ENCODE results near the gene EVC.

Gene EVC

DNA sequence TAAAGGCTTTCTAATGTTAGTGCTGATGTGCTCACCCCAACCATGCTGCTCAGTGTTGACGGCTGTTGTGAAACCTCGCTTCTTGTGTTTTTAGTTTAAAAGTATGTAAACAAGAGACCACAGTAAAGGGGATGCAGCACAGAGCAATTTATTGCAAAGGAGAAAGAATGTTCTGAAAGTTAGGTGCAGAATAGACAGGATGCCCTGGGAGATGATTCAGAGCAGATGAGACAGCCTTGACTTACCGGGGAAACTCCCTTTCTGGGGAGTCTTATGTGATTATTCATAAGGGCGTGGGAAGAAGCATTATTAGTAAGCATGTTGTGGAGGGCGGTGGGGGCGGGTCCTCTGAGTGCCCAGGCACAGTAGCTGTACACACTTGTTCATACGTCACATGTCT lies 47.7 kb downstream of the EVC start:
- DNase-seq, result no peak

DNA sequence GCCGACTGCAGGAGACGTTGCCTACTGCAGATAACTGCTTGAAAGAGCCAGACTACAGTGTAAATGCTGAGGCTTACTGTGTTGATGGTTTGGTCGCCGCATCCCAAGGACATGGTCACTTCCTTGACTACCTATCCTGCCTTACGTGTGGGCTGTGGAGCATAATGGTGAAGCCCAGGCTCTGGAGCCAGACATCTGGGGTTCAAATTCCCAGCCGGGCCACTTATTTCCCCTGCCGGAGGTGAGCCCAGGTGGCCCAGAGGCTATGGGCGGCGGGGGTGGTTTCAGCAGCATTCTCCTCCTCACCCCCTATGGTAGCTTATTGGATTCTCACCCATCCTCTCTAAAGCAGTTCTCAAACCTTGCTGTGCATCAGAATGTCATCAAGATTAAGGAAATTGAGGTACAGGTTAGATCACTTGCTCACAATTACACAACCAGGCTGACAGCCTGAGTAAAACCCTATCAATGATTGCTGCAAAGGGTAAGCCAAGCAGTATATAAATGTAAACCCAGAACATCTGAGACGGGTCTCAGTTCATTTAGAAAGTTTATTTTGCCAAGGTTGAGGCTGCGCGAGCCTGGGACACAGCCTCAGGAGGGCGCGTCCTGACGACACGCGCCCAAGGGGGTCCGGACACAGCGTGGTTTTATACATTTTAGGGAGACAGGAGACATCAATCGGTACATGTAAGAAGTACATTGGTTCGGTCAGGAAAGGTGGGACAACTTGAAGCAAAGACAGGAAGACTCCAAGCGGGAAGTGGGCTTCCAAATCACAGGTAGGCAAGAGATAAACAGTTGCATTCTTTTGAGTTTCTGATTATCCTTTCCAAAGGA lies 48.5 kb downstream of the EVC start:
- DNase-seq, result no peak

DNA sequence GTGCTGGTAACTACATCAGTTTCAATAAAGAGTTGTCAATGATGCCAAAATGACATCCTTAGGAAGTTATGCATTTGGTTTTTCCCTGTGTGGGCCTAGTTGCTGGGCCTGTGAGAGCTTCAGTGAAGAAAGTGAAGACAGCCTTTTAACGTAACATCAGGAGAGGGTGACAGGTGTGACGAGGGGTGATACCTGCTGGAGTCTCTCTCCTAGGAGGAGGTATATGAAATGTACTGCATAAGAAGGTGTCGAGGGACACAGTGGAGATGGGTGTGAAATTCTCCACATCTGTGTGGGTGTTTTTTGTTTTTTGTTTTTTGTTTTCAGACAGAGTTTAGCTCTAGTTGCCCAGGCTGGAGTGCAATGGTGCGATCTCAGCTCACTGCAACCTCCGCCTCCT lies 49.2 kb downstream of the EVC start:
- DNase-seq, result no peak

DNA sequence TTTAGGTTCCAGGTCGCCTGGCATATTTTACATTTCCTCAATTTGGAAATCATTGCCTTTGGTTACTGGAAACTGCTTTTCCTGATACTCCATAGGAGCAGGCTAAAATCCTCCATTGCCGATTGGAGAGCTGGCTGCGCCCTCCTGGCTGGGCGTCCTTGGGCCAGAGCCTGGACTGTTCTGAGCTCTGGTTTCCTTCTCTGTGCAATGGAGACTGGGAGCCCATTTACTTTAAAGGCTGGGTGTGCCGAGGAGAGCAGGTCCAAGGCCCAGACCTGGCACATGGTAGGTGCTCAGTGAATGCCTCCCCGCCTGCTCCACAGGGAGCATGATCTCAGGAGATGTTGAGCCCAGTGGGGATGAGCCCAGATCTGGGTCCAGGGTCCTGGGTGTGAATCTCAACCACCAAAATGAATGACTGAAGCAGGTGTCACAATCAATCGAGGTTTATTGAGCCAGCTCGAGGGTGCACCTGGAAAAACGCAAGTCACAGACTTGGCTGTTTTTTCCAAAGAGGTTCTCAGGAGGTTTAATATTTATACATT lies 50.0 kb downstream of the EVC start:
- no peak for DNase-seq

DNA sequence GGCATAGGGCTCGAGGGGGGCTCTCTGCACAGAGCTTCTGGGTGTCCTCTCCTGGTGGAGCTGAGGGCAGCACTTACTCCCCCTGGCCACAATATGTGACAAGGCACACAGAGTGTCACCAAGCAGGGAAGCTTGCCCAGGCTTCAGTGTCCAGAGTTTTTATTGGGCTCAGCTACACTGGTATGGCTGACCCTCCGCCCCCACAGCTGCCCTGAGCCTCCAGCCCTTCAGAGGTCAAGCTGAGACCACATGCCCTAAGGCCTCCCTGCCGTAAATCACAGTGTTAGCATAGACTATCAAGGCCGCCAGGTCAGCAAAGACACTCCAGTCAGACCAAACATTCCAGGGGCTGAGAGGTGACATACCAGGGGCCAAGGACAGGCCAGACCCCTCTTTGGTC lies 59.0 kb downstream of the EVC start:
- DNase-seq, result no peak

DNA sequence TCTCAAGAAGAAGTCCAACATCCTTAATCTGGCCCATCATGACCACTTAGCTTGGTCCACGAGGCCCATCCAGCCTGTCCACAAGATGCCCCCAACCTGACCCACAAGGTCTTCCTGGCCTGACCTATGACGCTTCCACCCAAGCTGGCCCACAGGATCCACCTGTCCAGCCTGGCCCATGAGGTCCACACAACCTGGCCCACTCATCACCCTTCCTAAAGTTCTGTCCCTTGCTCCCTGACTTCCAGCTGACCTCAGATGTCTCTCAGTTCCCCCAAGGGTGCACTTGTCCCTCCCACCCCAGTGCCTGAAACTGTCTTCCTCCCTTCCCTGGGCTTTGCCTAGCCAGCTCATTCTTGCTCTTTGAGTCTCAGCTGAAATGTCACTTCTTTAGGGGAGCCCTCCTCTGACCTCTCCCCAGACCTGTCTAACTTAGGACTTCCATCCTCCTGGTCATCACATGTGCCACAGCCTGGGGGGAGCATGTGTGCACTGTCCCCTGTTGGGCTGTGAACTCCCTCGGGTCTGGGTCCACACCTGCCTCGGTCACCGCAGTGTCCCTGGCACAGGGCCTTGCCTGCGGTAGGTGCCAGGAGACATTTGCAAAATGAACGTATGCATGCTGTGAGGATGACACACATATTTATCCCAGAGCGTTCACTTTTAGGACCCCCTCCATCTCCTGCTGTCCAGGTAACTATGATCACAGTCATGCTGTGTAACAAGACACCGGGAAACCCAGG lies 61.7 kb downstream of the EVC start:
- no peak for DNase-seq

DNA sequence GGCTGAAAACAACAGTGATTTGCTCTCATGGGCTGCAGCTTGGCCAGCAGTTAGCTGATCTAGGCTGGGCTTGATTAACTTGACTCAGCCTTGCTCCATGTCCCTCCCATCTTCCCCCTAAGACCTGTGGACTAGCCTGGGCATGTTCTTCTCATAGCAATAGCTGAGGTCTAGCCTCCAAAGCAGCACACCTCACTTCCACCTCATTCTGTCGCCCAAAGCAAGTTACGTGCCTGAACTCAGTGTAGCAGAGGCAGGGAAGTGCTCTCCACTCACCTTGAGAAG lies 62.2 kb downstream of the EVC start:
- DNase-seq, result no peak

DNA sequence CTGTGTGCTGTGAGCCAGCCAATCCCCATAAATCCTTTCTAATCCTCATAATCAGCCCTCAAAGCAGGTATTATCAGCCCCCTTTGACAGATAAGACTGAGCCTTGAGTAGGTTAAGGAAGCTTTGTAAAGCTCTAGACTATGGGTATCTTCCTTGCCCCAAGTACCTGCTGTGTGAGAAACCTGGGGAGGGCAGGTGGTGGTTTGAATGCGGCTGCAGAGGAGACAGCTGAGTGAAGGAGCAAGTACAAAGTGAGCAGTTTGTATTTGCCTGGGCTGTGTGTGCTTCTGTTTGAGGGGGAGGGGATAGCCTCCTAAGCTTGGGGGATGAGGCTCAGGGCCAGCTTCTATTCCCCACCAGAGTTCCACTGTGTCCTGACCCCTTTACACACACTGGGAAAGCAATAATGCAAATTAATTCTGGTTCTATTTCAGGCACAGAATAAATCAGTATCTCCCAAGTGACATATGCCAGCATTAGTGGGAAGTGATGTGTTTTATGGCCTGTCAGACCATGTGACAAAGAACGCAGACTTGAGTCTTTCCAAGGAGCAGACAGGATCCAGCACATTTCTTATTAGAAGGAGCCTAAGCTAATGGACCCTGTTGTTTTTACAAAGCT lies 63.5 kb downstream of the EVC start:
- no peak for DNase-seq

DNA sequence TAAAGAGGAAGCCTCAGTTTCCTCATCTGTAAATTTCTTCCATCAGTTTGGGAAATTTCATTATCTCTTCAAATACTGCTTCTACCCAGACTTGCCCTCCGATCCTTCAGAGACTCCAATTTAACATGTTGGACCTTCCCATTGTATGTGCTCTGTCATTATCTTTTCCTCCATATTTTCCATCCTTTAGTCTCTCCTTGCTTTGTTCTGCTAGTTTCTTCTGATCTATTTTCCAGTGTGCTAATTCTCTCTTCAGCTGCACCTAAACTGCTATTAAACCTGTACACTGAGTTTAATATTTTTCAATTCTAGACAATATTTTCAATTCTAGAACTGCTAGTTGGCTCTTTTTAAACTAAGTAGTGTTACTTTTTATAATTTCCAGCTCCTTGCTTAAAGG lies 65.5 kb downstream of the EVC start:
- no peak for DNase-seq

DNA sequence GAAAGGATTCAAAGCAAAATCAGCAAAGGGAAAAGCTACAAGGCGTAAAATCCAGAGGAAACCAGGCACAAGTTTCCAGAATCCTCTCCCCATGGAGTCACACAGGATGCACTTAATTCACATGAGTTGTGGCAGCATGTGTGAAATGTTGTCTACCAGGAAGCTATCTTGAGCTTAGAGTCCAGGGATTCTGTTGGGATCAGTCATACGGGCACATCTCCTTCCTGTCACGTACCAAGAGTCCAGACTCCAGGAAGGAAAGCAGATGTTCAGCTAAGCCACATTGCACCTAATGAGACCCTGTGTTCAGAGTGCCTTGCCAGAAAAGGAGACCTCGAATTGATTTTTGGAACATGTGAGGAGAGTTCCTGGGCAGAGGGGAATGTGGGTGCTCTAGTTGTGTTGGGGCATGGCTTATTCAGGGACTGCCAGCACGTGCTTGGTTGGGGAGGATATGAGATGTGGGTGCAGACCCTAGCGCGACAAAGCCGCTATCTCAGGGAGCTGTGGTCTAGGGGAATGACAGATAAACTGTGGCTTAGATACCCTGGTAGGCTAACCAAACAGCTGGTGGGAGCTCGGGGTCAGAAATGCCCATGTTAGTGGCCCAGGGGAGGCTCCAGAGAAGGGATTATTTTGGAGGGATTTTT lies 70.0 kb downstream of the EVC start:
- no peak for DNase-seq

DNA sequence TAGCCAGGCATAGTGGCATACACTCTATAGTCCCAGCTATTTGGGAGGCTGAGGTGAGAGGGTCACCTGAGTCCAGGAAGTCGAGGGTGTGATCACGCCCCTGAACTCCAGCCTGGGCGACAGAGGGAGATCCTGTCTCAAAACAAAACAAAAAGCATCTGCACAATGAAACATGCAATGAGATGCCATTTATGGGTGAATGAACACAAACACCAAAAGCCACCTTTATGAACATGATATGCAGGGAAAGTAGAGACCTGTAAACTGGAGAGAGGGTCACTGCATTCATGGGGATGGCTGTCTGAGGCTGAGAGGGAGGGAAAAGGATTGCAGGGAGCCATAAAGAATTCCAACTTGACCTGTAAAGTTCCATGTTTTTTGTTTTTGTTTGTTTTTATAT lies 70.7 kb downstream of the EVC start:
- DNase-seq, result no peak

DNA sequence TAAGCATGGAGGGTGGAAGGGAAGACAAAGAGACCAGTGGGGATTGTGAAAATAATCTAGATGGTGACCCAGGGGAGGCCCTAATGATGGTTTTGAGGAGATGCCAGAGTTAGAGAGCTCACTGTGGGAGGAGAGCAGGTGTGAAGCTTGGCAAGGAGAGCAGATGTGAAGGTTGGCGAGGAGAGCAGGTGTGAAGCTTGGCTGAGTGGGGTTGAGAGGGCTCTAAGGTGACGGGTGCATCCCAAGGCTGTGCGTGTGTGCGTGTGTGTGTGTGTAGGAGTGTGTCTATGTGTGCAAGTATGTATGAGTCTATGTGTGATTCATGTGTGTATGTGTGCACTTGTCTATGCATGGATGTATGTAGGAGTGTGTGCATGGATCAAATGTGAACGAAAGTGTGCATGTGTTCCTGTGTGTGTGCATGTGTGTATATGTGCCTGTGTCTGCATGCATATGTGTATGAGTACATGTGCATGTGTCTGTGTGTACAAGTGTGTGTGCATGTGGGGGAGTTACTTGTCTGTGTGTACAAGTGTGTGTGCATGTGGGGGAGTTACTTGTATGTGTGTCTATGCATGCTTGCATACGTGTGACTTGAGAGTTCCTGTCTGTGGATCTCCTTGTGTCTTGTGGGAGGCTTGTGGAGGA lies 72.0 kb downstream of the EVC start:
- DNase-seq, result no peak

DNA sequence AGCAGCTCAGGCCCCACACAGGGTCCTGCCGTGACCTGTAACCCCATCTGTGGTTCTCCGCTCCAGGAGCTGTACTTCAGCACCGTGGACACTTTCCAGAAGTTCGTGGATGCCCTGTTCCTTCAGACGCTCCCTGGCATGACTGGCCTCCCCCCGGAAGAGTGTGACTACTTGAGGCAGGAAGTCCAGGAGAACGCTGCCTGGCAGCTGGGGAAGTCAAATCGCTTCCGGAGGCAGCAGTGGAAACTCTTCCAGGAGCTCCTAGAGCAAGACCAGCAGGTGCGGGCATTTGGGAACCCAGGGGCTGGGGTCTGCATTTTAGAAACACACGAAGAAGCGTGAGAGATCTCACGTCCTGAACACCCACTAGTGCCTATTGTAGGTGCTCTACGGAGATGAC lies 72.5 kb downstream of the EVC start:
- no peak for DNase-seq

DNA sequence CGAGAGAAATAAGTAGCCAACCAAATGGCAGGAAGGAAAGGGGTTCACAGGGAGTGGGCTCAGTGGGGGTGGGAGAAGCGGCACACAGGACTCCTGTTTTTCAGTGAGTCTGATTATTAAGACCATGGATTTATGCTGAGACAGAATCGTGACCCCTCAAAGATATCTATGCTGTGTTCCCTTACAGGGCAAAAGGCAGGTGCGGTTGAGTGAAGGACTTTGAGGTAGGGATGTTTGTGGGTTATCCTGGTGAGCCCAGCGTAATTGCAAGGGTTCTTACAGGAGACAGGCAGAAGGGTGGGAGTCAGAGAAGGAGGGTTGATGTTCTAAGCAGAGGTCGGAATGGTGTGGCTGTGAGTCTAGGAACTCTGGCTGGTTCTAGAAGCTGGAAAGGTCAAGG lies 73.0 kb downstream of the EVC start:
- DNase-seq, result no peak

DNA sequence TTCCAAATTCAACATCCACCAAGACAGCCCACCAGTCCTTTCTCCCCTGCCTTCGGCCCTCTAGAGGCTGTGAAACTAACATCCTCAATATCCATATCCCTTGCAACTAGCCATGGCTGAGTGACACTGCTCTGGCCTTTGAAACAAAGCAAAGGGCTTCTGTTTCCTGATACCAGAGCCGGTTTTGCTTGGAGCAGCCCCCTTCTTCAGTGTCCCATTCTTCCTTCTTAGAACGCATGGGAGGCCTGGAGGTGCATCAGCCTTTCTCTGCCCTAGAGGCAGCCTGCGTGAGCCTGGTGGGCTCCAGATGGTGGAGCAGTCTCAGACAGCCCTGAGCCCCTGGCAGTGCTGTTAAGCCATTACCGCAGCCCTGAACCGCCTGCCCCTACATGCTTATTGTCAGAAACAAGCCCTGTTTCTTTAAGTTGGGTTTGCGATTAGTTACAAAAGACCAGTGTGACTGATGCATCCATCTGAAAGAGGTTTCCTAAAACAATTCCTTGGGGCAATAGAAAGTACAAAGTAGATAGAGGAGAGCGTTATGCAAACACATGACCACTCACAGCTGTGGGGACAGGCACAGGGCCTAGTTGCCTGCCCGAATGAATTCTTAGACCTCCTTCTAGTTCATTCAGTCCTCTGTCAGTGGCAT lies 74.1 kb downstream of the EVC start:
- DNase-seq, result no peak

DNA sequence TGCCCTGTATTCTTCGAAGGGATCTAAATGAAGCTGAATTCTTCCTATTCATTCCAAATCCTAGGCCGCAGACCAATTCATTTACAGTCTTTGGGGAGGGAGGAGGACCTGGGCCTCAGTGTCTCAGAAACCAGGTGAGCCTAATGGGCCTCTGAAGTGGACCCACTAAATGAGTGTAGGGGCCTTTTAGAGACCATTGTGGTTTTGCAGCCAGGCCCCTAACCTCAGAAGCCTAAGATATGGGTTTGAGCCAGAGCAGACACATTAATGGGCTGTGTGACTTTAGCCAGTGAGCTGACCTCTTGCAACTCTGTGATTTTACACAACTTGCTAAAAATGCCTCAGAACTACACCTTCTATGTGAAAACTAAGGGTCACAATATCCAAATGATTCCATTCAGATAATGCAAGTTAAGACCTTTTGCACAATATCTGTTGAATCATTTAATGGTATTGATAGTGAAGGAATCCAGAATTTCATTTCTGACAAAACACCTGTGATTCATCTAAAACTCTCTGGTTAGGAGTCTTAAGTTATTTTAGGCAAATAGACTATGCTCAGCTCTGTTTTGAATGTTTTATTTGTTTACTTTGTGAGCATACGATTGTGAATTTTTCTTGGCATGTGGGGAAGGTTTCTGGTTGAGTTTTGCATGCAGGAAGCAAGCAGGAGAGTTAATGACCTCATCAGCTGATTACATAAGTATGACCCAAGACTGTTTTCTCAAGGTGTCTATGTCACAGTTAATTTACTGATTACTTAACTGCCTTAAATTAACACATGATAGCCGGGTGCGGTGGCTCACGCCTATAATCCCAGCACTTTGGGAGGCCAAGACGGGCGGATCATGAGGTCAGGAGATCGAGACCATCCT lies 75.0 kb downstream of the EVC start:
- no peak for DNase-seq

DNA sequence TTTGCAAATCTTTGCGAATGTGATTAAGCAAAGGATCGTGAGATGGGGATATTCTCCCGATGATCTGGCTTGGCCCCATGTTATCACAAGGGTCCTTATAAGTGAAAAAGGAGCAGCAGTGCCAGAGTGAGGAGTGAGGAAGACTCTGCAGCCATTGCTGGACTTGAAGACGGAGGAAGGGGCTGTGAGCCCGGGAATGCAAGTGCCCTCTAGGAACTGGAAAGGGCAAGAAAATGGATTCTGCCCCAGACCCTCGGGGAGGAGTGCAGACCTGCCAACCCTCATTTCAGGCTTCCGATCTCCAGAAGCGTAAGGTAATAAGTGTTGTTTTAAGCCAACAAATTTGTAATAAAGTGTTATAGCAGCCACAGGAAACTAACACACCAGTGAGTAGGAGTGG lies 76.3 kb downstream of the EVC start:
- DNase-seq, result no peak

DNA sequence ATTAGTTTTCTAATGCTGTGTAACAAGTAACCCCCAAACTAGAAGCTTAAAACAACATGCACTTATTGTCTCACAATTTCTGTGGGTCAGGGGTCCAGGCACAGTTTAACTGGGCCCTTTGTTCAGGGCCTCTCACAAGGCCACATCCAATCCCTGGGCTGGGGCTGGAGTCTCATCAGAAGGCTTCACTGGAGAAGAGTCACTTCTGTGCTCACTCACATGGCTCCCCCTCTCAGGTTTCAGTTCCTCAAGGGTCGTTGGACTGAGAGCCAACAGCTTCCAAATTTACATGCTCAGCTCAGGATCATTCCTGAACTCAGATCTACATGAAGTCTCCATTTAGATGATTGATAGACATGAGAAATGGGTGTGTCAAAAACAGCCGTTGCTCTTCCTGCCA lies 77.1 kb downstream of the EVC start:
- no peak for DNase-seq

DNA sequence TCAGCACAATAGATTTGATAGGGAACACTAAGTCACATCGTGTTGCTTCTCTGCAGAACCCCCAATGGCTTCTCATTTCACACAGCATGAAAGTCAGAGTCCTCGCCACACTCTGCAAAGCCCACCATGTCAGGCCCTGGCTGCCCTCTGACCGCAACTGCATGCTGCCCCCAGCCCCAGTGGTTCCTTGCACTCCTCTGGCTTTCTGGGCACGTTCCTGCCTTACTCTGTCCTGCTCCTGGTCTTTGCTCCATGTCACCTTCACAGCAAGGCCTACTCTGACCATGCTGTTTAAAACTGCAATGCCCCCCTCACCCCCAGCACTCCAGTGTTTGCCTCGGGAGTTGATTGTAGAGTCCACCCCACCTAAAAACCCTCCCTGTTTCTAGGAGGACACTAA lies 78.1 kb downstream of the EVC start:
- DNase-seq, result no peak

DNA sequence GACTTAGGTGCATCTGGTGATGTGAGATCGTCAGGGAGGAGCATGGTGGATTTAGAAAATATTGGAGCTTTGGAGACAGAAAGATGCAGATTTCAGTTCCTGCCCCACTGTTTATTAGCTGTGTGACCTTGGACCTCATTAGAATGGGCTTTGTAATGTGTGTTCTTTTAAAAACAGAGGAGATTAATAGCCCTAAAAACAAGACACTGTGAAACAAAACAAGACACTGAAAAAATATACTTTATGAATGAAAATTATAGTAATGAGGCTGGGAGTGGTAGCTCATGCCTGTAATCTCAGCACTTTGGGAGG lies 79.5 kb downstream of the EVC start:
- no peak for DNase-seq

DNA sequence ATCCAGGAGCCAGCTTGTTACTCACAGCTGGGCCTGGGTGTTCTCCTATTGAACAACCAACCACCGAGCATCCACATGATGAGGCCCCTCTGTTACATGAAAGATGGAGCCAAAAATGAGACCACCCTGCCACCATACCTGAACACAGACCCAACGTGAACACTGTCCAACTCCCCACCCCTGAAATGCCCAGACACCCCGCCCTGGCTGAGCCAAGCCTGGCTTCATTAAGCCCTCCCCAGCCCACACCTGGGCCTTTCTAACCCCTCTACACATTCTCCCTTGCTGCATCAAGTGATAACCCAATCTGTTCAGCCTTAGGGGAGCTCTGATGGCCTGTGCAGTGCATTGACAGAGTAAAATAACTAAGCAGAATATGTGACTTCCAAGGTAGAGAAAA lies 80.7 kb downstream of the EVC start:
- no peak for DNase-seq

DNA sequence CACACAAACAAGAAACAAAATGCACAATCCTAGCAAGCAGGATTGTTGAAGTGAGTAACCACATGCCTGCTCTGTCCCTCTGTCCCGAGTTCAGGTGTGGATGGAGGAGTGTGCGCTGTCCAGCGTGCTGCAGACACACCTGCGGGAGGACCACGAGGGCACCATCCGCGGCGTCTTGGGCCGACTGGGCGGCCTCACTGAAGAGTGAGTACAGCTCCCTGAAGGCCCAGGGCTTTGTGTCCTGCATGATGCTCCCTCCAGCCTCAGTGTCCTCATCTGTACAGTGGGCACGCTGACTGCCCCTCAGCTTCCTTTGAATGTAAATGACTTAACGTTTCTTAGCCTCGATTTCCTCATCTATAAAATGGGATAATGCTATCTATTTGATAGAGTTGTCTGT lies 82.5 kb downstream of the EVC start:
- no peak for DNase-seq
